ENCODE measurements around the gene ZBTB16.

Gene ZBTB16

GRCh38 chr11:114169321-114169749 lies 109.8 kb downstream of the ZBTB16 start:
- POLR2A ChIA-PET = no interaction called here
- CTCF ChIA-PET = interaction anchor here (1.7 kb wide), 1 partner anchor 9 kb away, joined by 5 read pairs; no protein-coding TSS in a partner anchor
- DNase-seq (ENCODE audit: extremely low spot score) = no peak
- TF ChIP-seq CTCF (IDR thresholded peaks at IDR 0.05; ENCODE audit: control extremely low read depth, extremely low read depth, low read depth, missing control alignments) = no peak

GRCh38 chr11:114169821-114170220 lies 110.3 kb downstream of the ZBTB16 start:
- POLR2A ChIA-PET = no interaction called here

GRCh38 chr11:114170226-114170625 lies 110.7 kb downstream of the ZBTB16 start:
- TF ChIP-seq CTCF (IDR thresholded peaks at IDR 0.05; ENCODE audit: control extremely low read depth, extremely low read depth, low read depth, missing control alignments) = no peak
- CTCF ChIA-PET = interaction anchor here (1.7 kb wide), 1 partner anchor 8 kb away, joined by 5 read pairs; no protein-coding TSS in a partner anchor
- POLR2A ChIA-PET = no interaction called here
- no peak for DNase-seq (ENCODE audit: extremely low spot score)

More at GRCh38 chr11:114169821-114170220, 110.3 kb downstream of the ZBTB16 start:
- no peak for TF ChIP-seq CTCF (IDR thresholded peaks at IDR 0.05; ENCODE audit: control extremely low read depth, extremely low read depth, low read depth, missing control alignments)
- no peak for DNase-seq (ENCODE audit: extremely low spot score)
- CTCF ChIA-PET = interaction anchor here (1.7 kb wide), 1 partner anchor 9 kb away, joined by 5 read pairs; no protein-coding TSS in a partner anchor

- CTCF ChIA-PET = no interaction called here
- POLR2A ChIA-PET = no interaction called here
- DNase-seq (ENCODE audit: extremely low spot score) = no peak
- TF ChIP-seq CTCF (IDR thresholded peaks at IDR 0.05; ENCODE audit: control extremely low read depth, extremely low read depth, low read depth, missing control alignments) = no peak
Observed at GRCh38 chr11:114171257-114172054, 111.9 kb downstream of the ZBTB16 start.

GRCh38 chr11:114172055-114172861 lies 112.7 kb downstream of the ZBTB16 start:
- TF ChIP-seq CTCF (IDR thresholded peaks at IDR 0.05; ENCODE audit: control extremely low read depth, extremely low read depth, low read depth, missing control alignments) = no peak
- no peak for DNase-seq (ENCODE audit: extremely low spot score)
- ChIA-PET POLR2A (no interaction called here), CTCF (no interaction called here)

- no peak for TF ChIP-seq CTCF (IDR thresholded peaks at IDR 0.05; ENCODE audit: control extremely low read depth, extremely low read depth, low read depth, missing control alignments)
- DNase-seq (ENCODE audit: extremely low spot score) = no peak
- ChIA-PET CTCF (interaction anchor here (0.8 kb wide), 1 partner anchor 14 kb away, joined by 3 read pairs; no protein-coding TSS in a partner anchor), POLR2A (no interaction called here)
Observed at GRCh38 chr11:114172871-114173444, 113.4 kb downstream of the ZBTB16 start.

Data from GM10248 (cell line).